Measurements from ENCODE around the gene C1QTNF3. TPM values are rescaled to one million over a fixed set of nuclear protein-coding genes. Genes with fewer than 3 reads are reported as not detected.
A peak's percentile ranks its signal among the peaks of the same experiment; 100 is the strongest.
"Not testable (repeated sequence)": the region's sequence is repeated elsewhere in the genome, so short reads cannot be mapped to it uniquely, and the experiment has no call there.

Gene C1QTNF3, protein sequence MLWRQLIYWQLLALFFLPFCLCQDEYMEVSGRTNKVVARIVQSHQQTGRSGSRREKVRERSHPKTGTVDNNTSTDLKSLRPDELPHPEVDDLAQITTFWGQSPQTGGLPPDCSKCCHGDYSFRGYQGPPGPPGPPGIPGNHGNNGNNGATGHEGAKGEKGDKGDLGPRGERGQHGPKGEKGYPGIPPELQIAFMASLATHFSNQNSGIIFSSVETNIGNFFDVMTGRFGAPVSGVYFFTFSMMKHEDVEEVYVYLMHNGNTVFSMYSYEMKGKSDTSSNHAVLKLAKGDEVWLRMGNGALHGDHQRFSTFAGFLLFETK
- total RNA-seq (2014; rRNA removed; shearing (Covaris generic)) = 16.1 and 16.9 TPM in 2 replicates

DNA sequence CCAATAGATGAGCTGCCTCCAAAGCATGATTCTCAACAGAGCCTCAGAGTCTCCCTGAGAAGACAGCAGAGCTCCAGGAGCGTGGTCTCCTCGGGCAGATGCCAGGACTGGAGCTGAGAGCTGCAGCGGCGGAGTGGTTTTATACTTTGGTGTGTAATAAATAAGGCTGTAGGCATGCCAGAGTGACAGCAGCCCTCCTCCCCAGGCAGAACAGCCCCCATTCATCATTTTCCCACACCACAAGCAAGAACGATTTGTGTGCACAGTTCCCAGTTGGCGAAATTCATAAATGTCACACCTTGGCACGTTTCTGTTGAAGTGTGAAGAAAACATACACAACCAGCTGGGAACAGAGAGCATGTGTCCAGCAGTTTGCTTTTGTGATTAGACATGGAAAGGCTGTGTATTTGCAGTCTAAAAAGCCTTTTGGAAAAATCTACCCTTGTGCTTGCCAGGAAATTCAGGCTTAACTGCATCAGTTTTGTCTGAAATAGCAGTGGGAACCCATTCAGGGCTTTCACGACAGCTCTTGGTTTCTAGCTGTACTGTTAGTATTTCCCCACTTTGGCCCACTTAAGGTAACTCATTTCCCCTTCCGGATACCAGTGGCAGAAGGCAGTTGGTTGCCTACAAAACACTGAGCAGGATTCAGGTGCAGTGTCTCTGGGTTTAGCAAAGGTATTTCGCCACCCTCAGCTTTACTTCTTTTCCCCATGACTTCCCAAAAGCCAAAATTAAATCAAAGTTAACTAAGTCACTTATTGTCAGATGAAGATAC is at the start of gene C1QTNF3:
Gene C1QTNF3 (minus strand): TSS at position 115 of the 778 bp plus-strand sequence. CDS start 88 bp downstream, at position 27.
- H3K36me3 ChIP-seq = no peaks in the 10 kb centered on the region
- DNase-seq = peak; percentile 64 to 73
- H3K4me3 ChIP-seq = peak within 1 kb of the TSS; percentile 28
- peaks cover 34% of the 10 kb centered on the region for H3K4me1 ChIP-seq
- peak within 1 kb of the TSS; percentile 57 for H3K27ac ChIP-seq
- H3K27me3 ChIP-seq = no peaks in the 10 kb centered on the region
- no peaks in the 10 kb centered on the region for H3K9me3 ChIP-seq (replicated peaks)

DNA sequence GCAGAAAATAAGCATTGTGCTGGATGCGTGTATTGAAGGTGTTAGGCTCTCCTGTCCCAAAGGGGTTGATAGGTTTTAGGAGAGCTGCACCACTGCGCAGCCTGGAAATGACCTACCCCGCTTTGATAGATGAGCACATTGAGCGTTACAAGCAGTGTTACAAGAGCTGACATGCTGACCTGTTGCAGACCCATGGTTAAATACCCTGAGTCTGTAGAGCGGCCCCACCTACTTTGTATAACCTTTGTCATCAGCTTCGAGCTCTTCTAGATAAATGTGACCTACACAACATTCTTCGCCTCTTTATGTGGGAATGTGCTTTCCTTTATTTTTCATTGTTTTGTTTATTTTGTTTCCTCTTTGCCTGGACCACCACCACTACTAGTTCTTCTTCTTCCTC is 48.0 kb upstream of the C1QTNF3 start:
- H3K9me3 ChIP-seq (replicated peaks); H3K4me3 ChIP-seq; H3K27me3 ChIP-seq; DNase-seq; H3K4me1 ChIP-seq; H3K36me3 ChIP-seq; H3K27ac ChIP-seq: not testable (repeated sequence)

DNA sequence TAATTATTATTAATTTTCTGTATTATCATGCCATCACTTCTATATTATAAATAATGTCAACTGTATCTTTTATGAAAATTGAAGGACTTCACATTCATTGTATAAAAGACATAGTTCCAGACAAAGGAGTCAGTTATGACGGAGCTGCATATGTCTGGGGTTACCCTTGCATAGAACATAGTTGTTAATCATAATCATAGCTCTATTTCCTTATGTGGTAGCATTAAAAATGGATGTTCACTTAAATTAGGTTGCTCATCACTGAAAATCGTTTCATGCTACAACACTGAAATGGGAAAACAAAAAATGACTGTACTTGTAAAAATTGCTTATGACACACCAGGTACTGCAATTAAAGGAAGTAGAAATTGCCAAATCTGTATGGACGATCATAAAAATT is 46.8 kb upstream of the C1QTNF3 start:
- not testable (repeated sequence) for H3K27ac ChIP-seq; H3K4me1 ChIP-seq; H3K27me3 ChIP-seq; H3K36me3 ChIP-seq; DNase-seq; H3K9me3 ChIP-seq (replicated peaks); H3K4me3 ChIP-seq

DNA sequence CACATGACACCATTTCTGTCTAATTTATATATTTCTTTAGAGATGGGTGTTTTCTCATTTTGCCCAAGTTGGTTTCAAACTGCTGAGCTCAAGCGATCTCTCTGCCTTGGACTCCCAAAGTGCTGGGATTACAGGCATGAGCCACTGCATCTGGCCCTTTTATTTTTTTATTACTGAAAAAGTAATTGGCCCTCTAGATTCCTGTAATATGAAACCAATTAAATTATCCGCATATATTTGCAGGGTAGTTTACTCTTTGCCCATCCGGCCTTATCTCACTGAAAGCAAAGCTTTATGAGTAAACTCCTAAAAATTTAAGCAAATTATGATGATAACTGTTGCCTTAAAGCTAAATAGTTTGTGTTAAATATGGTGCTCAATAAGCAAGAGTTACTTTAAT is 44.7 kb upstream of the C1QTNF3 start:
- not testable (repeated sequence) for H3K27ac ChIP-seq; H3K9me3 ChIP-seq (replicated peaks); H3K4me1 ChIP-seq; H3K27me3 ChIP-seq; H3K36me3 ChIP-seq; DNase-seq; H3K4me3 ChIP-seq

DNA sequence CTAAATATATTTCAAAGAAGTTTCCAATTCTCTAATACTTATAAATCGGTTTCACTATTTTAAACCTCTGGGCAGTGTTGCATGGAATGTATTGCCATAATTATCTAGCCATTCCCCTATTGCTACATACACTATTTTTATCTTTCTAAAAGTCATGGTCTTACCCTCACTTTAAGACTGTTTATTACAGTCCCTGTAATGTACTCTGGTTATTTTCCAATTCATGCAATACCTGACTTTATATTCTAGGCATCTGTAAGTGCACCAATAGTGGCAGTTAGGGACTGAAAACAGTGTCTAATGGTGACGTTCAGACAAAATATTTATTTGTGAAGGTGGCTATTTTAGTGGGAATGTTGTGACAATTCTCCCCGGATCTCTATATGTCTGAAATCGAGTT is 40.9 kb upstream of the C1QTNF3 start:
- H3K4me1 ChIP-seq, DNase-seq: not testable (repeated sequence)

DNA sequence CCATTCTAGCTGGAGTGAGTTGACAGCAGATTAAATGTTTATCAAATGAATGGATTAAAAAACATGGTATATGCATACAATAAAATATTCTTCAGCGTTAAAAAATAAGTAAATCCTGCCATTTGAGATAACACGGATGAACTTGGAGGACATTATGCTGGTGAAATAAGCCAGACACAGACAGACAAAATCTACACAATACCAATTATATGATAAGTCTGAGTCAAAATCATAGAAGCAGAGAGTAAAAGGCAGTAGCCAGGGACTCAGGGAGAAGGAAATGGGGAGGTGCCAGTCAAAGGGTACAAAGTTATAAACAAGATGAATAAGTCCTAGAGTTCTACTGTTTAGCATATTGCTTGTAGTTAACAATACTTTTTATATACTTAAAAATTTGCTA is 36.5 kb upstream of the C1QTNF3 start:
- H3K27me3 ChIP-seq; DNase-seq; H3K9me3 ChIP-seq (replicated peaks); H3K36me3 ChIP-seq; H3K4me1 ChIP-seq; H3K4me3 ChIP-seq; H3K27ac ChIP-seq: not testable (repeated sequence)

More for the DNA sequence above, 40.9 kb upstream of the C1QTNF3 start:
- H3K27ac ChIP-seq; H3K9me3 ChIP-seq (replicated peaks); H3K27me3 ChIP-seq; H3K36me3 ChIP-seq; H3K4me3 ChIP-seq: not testable (repeated sequence)

DNA sequence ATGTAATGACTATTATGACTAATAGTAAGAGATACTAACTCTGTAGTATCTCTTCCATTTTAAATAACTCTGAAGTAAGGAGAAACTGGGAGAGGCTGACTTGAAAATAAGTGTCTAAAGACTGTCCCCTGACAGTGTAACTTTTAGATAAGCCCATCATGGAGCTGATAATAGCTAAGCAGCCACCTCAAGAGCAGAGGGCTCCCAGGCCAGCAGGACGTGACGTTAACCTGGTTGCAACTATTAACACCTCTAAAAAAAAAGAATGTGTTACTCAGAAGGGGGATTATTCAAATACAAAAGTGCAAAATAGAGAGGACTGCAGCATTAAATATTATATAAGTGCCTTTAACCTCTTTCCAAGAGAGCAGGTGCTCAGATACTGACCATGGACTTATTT is 34.6 kb upstream of the C1QTNF3 start:
- H3K4me3 ChIP-seq; H3K36me3 ChIP-seq; DNase-seq; H3K27ac ChIP-seq; H3K27me3 ChIP-seq; H3K9me3 ChIP-seq (replicated peaks); H3K4me1 ChIP-seq: not testable (repeated sequence)

DNA sequence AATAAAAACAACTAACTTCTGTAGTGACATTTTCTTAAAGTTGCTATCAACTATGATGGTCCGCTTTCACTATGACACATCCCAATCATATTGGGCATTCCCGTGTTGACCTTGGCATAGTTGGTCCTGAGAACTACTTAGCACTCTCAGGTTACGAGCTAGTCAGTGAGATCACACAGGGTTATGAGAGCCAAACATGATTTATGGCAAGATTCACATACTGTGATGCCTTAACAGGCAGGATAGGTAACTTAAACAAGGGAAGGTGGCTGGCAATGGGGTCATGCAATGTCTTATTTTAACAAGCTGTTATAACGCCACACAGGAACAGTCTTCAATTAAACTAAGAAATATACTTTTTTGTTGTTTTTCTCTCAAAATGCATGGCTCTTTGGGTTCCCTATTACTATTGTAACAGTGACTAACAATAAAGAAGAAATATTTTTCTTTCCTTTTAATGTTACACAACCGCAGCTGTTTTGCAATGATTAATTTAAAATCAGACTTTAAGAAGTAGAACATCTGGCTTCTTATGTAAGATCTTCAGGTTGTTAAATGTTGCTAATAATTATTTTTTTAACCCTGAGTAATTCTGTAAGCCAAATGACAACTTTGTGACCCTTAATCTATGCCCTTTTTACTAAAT is 33.8 kb upstream of the C1QTNF3 start:
- H3K4me3 ChIP-seq; H3K27me3 ChIP-seq; H3K36me3 ChIP-seq; H3K4me1 ChIP-seq; H3K27ac ChIP-seq; DNase-seq; H3K9me3 ChIP-seq (replicated peaks): not testable (repeated sequence)

DNA sequence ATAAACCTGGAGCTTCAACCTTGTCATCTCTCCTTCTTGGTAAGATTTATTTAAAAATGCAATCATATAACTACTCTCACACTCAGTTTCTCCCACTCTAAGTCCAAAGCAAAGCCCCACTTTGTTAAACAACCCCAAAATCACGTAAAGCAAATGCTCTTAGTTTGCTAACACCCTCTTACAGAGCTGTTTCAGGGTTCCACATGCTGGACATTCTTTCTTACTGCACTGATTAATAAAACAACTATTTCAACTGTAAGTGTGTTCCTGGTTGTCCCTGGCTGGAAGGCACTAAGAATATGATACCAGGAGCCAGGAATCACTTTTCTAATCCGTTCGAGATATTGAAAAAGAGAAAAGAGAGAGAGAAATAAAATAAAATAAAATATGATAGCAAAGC is 31.5 kb upstream of the C1QTNF3 start:
- not testable (repeated sequence) for H3K27me3 ChIP-seq; H3K4me1 ChIP-seq; H3K27ac ChIP-seq; H3K9me3 ChIP-seq (replicated peaks); DNase-seq; H3K4me3 ChIP-seq; H3K36me3 ChIP-seq

DNA sequence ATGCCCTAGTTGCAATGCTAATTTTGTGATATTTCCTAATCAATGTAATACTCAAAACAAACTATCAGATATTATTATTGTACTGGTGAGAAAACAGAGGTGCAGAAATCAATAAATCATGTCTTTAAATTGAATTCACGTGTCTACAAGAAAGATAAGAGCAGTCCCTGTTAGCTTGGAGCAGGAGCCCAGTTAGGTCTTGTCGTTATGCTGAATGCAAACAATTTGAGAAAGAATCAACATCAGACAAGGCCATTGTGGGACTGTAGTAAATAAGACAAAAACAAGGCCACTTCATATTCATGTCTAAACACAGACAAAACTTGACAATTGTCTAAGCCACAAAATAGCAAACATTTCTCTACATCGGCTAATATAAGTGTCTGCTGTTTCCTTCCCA is 31.1 kb upstream of the C1QTNF3 start:
- H3K27ac ChIP-seq, DNase-seq: not testable (repeated sequence)

DNA sequence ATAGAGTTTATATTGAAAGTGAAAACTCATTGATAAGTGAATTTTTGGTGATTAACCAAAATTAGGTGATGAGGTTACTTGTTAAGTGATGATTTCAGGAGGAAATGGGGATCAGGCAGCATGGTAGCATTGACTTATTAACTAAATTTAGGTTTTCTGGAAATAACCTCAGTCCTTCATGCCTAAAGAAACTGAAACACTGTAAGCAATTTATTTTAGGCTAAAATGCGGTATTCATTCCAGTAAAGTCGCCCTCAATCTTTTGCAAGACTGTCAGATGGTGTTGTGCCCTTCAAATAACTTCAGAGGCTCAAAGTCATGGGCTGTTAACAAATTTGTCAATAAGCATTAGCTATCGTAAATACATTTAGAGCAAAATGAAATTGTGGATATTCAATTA is 27.6 kb upstream of the C1QTNF3 start:
- not testable (repeated sequence) for H3K36me3 ChIP-seq; H3K9me3 ChIP-seq (replicated peaks); H3K27me3 ChIP-seq

More for the DNA sequence above, 31.1 kb upstream of the C1QTNF3 start:
- not testable (repeated sequence) for H3K27me3 ChIP-seq; H3K4me1 ChIP-seq; H3K4me3 ChIP-seq; H3K9me3 ChIP-seq (replicated peaks); H3K36me3 ChIP-seq

DNA sequence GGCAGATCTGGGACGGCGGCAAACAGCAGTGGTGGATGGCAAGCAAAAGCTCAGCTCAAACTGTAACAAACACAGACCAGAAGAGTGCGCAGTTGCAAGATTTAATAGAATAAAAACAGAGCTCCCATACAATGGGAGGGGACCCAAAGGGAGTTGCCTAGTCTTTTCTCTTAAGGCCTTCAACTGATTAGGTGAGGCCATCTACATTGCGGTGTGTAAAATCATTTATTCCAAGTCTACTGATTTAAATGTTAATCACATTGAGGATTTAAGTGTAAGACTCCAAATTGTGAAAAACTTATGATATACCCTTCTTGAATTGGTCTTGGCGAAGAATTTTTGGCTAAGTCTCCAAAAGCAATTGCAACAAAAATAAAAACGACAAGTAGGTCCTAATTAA is 21.6 kb upstream of the C1QTNF3 start:
- Histone ChIP-seq H3K27ac (no peak overlapping the region), H3K9me3 (replicated peaks) (no peaks in the 10 kb centered on the region), H3K27me3 (no peaks in the 10 kb centered on the region), H3K4me1 (no peaks in the 10 kb centered on the region), H3K4me3 (no peak overlapping the region), H3K36me3 (no peaks in the 10 kb centered on the region)
- no peak for DNase-seq

More for the DNA sequence above, 27.6 kb upstream of the C1QTNF3 start:
- H3K4me3 ChIP-seq, DNase-seq, H3K4me1 ChIP-seq, H3K27ac ChIP-seq: not testable (repeated sequence)

DNA sequence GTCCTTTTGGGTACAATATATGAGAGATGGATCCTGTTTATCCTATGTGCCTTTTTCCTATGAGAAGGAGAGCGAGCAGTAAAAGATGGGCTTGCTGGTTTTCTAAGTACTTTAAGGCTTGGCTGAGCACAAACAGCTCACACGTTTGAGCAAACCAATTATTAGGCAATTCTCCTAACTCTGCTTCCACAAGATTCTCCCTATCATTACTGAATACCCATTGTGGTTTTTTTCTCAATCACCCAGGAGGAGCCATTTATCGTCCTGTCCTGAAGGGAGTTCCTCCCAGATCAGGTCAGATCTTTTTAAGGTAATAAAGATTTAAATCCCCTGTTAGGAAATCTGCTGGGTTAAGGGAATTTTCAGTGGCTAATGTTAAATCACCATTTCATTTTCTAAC is 19.4 kb upstream of the C1QTNF3 start:
- H3K9me3 ChIP-seq (replicated peaks) = no peaks in the 10 kb centered on the region
- H3K27me3 ChIP-seq = no peaks in the 10 kb centered on the region
- no peak overlapping the region for H3K27ac ChIP-seq
- no peak overlapping the region for H3K4me3 ChIP-seq
- DNase-seq = no peak
- H3K36me3 ChIP-seq = no peaks in the 10 kb centered on the region
- H3K4me1 ChIP-seq = no peaks in the 10 kb centered on the region

DNA sequence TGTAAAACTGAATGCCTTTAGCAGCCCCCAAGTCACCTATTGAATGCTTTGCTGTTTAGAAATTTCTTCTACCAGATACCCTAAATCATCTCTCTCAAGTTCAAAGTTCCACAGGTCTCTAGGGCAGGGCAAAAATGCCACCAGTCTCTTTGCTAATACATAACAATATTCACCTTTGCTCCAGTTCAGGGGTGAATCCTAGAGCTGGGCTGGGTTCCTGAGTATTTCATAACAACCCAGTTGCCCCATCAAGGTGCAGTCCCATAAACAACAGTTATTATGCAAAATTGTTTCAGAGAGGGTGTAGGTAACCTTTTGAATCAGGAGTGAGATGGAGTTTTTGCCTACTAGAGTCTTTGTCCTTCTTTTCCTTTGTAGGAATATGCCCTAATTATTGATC is 19.0 kb upstream of the C1QTNF3 start:
- Histone ChIP-seq H3K9me3 (replicated peaks) (no peaks in the 10 kb centered on the region), H3K27me3 (no peaks in the 10 kb centered on the region), H3K27ac (no peak overlapping the region), H3K4me3 (no peak overlapping the region), H3K36me3 (no peaks in the 10 kb centered on the region), H3K4me1 (no peaks in the 10 kb centered on the region)
- DNase-seq = no peak

DNA sequence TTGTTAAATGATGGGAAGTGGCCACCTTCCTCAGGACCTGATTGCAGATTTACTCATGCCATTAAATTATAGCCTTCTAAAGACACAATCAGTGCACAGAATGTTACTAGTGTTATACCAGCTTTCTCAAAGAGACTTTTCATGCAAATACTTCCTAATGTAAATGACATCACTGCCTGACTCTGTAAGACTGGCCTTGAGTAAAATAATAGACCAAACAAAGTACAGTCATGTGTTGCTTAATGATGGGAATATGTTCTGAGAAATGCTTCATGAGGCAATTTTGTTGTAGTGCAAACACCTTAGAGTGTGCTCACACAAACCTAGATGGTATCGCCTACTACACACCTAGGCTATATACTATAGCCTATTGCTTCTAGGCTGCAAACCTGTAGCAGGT is 17.0 kb upstream of the C1QTNF3 start:
- peaks cover 14% of the 10 kb centered on the region for H3K4me1 ChIP-seq

More for the DNA sequence above, 17.0 kb upstream of the C1QTNF3 start:
- Histone ChIP-seq H3K36me3 (no peaks in the 10 kb centered on the region), H3K27me3 (no peaks in the 10 kb centered on the region), H3K9me3 (replicated peaks) (no peaks in the 10 kb centered on the region), H3K4me3 (no peak overlapping the region), H3K27ac (no peak overlapping the region)
- no peak for DNase-seq
